AG10803 (cell line): Measurements from ENCODE around the gene TRAF2.

Experiments used
- DNase-seq: peaks from one replicate; pipeline ENCODE4 v3.0.0; 2010; ENCODE audit warnings: low read depth
- H3K4me3 ChIP-seq: 2 replicates; pipeline ENCODE4 v1.5.1; 2011; ENCODE audit warnings: mild to moderate bottlenecking, low read length, control low read depth
- CTCF ChIP-seq: conservative IDR thresholded peaks from 2 replicates; pipeline ENCODE4 v1.5.1; 2011; ENCODE audit warnings: mild to moderate bottlenecking, low read length, control low read depth, inconsistent platforms

Gene TRAF2

DNA sequence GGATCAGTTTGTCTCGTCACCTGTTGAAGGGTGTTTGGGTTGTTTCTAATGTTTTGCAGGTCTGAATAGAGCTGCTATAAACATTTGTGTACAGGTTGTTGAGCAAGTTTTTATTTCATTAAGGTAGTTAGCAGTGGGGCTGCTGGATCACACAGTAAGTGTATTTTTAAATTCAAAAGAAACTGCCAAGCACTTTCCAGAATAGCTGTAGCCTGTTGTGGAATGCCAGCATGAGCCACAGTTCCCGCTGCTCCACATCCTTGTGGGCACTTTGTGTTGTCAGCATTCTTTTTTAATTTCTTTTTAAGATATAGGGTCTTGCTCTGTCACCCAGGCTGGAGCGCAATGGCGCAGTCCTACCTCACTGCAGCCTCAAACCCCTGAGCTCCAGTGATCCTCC, 43.7 kb downstream of the TRAF2 start:
- no peak for TF ChIP-seq CTCF
- no peak for DNase-seq
- no peak overlapping the region for H3K4me3 ChIP-seq

DNA sequence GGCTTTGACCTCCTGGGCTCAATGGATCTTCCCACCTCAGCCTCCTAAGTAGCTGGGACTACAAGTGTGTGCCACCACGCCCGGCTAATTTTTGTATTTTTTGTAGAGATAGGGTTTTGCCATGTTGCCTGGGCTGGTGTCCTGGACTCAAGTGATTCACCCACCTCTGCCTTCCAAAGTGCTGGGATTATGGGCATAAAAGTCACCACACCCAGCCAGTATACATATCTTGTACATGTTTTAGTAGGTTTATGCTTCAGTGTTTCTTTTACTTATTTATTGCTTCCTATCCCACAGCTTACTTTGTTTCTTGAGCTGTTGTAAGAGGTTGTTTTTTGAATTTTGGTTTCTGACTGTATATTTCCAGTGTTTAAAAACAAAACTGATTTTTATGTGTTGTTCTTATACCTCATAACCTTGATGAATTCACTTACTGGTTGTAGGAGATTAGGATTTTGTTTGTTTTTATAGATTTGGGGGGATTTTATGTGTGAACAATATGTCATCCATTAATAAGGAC, 45.4 kb downstream of the TRAF2 start:
- no peak for TF ChIP-seq CTCF
- no peak for DNase-seq
- no peak overlapping the region for H3K4me3 ChIP-seq

- TF ChIP-seq CTCF, result no peak
- no peak for DNase-seq
These were observed 48.0 kb downstream of the TRAF2 start for GRCh38 chr9:136934277-136934676.

DNA sequence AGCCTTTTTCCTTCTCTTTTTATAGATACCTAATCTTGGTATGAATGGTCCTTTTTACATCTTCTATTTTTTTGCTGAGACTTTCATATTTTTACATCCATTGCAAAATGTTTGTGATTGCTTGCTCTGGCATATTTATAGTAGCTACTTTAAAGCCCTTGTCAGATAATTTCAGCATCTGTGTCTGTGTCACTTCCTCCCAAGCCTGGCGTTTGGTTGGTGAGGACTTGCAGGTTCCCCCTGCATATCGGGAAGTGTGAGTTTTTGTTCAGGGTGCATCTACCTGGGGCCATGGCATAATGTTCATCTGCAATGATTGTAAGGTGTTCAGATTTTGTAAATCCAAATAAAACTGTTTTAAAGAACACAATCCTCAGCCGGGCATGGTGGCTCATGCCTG, 49.3 kb downstream of the TRAF2 start:
- no peak for DNase-seq
- no peak overlapping the region for H3K4me3 ChIP-seq
- no peak for TF ChIP-seq CTCF

More at GRCh38 chr9:136934277-136934676, 48.0 kb downstream of the TRAF2 start:
- H3K4me3 ChIP-seq, result no peak overlapping the region

DNA sequence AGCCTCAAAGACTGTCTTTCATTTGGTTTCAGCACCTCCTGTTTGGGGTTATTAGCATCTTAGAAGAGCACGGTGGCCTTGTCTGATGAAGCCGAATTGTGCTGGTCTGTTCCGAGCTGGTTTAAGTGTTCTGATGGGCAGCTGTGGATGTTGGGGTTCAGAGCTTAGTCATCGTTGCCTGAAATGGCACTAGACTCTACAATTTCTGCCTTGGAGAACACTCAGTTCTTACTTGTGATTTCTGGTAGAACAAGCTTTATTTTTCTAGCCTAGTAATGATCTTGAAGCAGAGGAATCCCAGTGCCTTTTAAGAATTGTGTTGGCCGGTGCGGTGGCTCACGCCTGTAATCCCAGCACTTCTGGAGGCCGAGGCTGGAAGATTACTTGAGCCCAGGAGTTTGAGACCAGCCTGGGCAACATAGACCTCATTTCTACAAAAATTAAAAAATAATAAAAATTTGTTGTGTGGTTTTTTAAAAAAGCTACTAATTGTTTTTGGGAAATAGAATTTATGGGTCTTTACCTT, 50.4 kb downstream of the TRAF2 start:
- no peak for DNase-seq
- TF ChIP-seq CTCF, result no peak
- no peak overlapping the region for H3K4me3 ChIP-seq

- no peak overlapping the region for H3K4me3 ChIP-seq
- TF ChIP-seq CTCF, result no peak
- no peak for DNase-seq
These were observed 51.1 kb downstream of the TRAF2 start for GRCh38 chr9:136937186-136938001.

DNA sequence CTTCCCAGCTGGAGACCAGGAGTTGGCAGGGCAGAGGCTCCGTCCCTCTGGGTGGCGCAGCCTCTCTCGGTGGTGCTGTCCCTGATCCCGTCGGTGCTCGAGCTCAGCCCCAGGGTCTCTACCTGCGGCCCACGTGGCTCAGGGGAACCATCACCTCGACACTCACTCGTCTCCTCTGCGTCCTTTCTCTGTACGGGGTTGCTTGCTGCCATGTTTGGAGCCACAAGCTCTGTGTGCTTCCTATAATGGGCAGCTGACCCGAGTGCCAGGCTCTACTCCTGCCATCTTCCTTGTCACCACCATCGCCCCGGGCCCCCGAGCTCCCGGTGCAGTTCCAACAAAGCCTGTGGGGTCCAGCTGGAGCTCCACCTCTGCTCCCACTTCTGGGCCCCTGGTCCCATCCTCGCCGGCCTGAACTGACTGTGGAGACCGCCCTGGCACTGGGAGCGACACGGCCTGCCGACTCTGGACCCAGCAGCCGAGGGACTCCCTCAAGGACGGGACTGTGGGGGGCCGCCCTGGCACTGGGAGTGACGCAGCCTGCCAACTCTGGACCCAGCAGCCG, 53.2 kb downstream of the TRAF2 start:
- TF ChIP-seq CTCF, result no peak
- H3K4me3 ChIP-seq, result no peak overlapping the region
- no peak for DNase-seq
